Left hindlimb (tissue), 1 donor: Measurements from ENCODE around the gene RASAL2.
"Not testable (repeated sequence)": the region's sequence is repeated elsewhere in the genome, so short reads cannot be mapped to it uniquely, and the experiment has no call there.

Experiments used
- DNase-seq: peaks from one replicate; pipeline ENCODE4 v3.0.0-alpha.2; 2018

The RASAL2 gene

GRCh38 chr1:178300352-178300699, 206.4 kb downstream of the RASAL2 start:
- DNase-seq: no peak

- no peak for DNase-seq
Observed at GRCh38 chr1:178301141-178301540, 207.2 kb downstream of the RASAL2 start.

DNA sequence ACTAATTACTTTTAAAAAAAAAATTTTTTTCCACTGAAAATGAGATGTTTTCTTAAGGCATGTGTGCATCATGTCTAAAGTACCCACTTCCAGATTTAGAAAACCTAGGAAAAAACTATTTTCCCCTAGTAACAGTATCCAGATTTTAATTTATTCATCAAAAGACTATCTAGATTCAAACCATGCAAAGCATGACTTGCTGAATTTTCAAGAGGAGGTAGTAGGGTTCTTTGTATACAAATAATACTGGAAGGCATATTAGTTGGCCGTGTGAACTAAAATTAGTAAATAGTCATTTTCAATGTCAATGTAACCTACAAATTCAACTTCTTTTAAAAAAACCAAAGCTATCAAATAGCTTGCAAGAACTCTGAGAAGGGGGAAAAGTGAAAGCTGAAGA, 213.4 kb downstream of the RASAL2 start:
- no peak for DNase-seq

GRCh38 chr1:178308438-178308837, 214.5 kb downstream of the RASAL2 start:
- DNase-seq: no peak

GRCh38 chr1:178310685-178311105, 216.8 kb downstream of the RASAL2 start:
- DNase-seq: no peak

DNA sequence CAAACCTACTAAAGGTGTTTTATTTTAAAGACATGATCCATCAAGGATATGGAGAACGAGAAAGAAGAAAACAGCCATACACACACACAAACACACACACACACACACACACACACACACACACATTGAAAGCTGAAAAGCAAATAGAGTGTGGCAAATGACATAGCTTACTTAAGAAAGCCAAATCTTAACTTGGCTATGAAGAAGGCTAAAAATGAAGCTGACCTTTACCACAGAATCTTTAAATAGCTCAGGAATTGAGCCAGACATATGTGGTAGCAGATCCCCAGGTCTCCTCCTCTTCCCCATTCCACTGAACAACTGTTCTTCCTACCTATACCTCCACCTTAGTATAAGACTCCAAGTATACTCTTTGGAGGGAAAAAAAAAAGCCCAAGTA, 217.3 kb downstream of the RASAL2 start:
- no peak for DNase-seq

DNA sequence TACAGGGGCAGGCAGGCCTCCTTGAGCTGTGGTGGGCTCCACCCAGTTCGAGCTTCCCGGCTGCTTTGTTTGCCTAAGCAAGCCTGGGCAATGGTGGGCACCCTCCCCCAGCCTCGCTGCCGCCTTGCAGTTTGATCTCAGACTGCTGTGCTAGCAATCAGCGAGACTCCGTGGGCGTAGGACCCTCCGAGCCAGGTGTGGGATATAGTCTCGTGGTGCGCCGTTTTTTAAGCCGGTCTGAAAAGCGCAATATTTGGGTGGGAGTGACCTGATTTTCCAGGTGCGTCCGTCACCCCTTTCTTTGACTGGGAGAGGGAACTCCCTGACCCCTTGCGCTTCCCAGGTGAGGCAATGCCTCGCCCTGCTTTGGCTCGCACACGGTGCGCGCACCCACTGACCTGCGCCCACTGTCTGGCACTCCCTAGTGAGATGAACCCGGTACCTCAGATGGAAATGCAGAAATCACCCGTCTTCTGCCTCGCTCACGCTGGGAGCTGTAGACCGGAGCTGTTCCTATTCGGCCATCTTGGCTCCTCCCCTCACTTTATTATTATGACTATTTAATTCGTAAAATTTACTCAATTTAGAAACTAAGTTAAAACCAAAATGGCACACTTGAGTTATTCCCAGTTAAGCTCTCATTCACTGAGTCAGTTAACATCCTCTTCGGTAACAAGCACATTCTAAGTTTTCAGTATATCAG, 226.5 kb downstream of the RASAL2 start:
- DNase-seq: not testable (repeated sequence)

GRCh38 chr1:178323067-178323466, 229.2 kb downstream of the RASAL2 start:
- no peak for DNase-seq

DNA sequence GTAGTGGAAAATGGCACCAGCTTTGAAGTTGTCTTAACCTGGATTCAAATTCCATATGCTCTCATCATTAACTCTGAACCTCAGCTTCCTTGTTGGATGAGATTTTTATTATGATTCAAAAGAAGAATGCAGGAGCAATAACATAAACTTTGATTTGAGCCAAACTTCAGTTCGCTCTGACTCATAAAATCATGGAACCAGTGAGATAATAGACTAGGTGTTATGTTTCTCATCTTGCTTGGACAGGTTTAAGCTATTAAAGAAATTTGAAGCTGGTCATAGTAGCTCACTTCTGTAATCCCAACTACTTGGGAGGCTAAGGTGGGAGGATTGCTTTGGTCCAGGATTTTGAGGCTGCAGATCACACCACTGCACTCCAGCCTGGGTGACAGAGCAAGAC, 230.1 kb downstream of the RASAL2 start:
- no peak for DNase-seq

DNA sequence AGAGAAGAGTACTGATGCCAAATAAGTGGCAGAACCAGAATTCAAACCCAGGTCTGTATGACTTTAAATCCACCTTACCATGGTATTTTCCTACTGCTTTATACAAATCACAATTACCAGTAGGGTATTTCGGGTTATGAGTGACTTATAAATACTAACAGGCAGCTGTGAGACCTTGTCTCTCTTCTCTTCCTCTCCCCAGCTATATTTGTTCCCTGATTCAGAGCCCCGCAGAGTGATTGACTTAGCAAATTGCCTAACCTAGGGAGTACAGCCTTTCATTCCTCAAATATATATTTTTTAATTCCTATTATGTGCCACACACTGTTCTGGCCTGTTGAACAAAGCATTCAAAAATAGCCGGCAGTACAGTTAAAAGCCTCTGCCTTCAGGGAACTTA, 234.8 kb downstream of the RASAL2 start:
- DNase-seq: no peak

- DNase-seq: no peak
Observed at GRCh38 chr1:178330153-178330552, 236.2 kb downstream of the RASAL2 start.

DNA sequence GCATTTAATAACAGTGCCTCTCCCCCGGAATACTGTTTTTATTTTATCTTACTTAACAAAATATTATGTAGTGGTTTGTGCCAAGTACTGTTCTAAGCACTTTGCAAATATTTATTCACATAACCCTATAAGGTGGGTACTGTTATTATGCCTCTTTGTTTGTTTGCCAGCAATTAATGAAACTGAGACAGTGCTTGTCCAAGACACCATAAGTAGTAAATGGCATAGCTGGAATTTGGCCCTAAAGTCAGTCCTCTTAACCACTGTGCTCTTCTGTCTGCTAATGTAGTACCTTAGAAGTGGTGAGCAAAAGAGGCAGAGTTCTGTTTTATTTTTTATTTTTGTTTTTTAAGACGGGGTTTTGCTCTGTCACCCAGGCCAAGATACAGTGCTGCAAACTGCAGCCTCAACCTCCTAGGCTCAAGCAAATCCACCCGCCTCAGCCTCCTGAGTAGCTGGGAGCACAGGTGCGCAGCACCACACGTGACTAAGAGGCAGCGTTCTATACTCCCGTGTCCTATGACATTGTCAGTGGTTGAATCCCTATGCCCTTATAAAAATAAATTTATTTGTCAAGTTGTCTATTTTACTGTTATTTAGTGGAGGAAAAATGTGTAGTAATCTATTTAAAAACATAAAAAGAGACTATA, 237.1 kb downstream of the RASAL2 start:
- no peak for DNase-seq

- DNase-seq: peak; percentile 37
Observed at GRCh38 chr1:178335426-178335825, 241.5 kb downstream of the RASAL2 start.

- no peak for DNase-seq
Observed at GRCh38 chr1:178337091-178337706, 243.3 kb downstream of the RASAL2 start.

GRCh38 chr1:178339834-178340233, 245.9 kb downstream of the RASAL2 start:
- no peak for DNase-seq

DNA sequence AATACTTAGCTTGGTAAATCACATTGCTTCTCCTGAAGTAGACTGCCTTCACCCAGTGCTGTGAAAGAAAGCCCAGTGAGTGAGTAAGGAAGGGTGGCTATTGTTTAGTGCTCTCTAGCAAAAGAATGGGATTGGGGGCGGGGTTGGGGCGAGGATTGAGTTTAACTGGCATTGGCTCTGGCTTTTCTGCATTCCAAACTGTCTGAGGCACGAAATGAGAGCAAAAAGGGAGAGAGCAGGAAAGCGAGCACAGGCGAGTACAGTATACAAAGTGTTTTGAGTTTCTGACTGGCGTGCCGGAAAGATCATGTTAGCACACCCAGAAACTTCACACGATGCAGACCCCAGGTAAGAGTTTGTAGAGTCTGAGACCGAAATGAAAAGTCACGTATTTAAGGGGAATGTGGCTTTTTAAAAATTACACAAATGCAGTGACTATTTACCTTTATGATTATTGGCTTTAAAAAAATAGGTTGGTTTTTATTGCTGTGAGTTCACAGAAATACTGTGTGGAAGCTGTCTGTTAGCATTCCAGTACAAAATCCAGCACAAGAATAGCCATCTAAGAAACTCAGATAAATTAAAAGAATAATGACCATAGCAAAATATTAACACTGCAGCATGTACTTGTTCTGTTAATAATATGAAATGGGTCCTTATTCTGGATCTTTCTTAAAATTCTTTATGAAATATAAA, 247.5 kb downstream of the RASAL2 start:
- DNase-seq: peak; percentile 41

DNA sequence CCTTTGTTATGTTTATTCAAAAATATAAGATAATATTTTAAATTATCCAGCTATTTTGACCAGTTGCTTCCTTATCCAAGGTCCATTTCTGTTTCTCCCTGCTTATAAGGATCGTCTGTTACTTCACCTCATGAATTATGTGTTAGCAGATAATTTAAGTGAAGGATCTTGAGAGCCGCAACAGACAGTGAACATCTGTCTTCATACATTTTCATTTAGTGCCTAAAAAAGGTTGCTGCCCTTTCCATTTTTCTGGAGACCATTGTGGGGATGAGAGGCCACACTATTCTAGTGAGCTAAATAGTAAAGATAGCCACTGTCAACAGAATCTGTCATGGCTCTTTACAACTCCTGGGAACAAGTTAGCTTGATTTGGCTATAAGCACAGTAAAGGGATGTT, 248.8 kb downstream of the RASAL2 start:
- DNase-seq: no peak

DNA sequence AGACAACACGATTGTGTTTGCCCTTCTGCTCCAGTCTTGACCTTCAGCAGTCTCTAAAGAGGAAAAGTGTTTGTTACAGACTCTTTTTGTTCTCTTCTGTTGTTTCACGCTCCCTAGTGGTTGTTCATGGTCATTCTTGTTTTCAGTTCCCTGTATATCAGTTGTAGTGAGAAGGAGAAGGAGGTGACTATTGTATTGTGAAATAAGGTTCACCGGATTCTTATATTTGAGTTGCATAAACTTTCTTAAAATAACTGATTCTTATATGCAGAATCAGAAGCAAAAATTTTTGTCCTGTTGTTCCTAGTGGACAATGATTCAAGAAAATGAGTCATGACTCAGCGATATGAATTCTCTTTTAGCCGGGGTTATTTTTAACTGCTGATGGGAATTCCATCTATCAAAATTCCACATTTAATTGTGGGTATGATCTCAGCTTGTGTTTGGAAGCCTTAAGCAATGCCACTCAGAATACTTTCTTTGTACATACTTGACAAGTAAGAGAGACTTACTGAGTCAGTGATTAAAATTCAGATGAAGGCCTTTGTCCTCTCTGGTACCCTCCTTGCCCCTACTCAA, 250.7 kb downstream of the RASAL2 start:
- DNase-seq: no peak

- DNase-seq: no peak
Observed at GRCh38 chr1:178345238-178345637, 251.3 kb downstream of the RASAL2 start.

- DNase-seq: no peak
Observed at GRCh38 chr1:178345807-178346206, 251.9 kb downstream of the RASAL2 start.

- DNase-seq: no peak
Observed at GRCh38 chr1:178349801-178350200, 255.9 kb downstream of the RASAL2 start.

- not testable (repeated sequence) for DNase-seq
Observed at GRCh38 chr1:178351911-178352310, 258.0 kb downstream of the RASAL2 start.

GRCh38 chr1:178352790-178353416, 259.0 kb downstream of the RASAL2 start:
- no peak for DNase-seq
